Measurements from ENCODE around the gene SMAD9. TPM values are rescaled to one million over a fixed set of nuclear protein-coding genes. Genes with fewer than 3 reads are reported as not detected.

The SMAD9 gene
- total RNA-seq, 4 donors from 2014 or later, result 0.88 to 7.8 (median 2.9) TPM

GRCh38 chr13:36857253-36857652 lies 62.8 kb downstream of the SMAD9 start:
- no peaks in the 10 kb centered on the region for H3K9me3 ChIP-seq
- DNase-seq, result no peak
- intact Hi-C loops (cut with DNase I), result loop anchor here (10.0 kb wide), 1 partner anchor 118 kb away; no protein-coding TSS in a partner anchor
- H3K27ac ChIP-seq, result no peak overlapping the region
- peaks cover 0 to 11% (median 0%) of the 10 kb centered on the region in 3 donors for H3K36me3 ChIP-seq
- H3K4me1 ChIP-seq, result peaks cover 0 to 2% (median 0%) of the 10 kb centered on the region in 3 donors
- H3K27me3 ChIP-seq, result no peaks in the 10 kb centered on the region
- no peak overlapping the region for H3K4me3 ChIP-seq
- TF ChIP-seq POLR2A (IDR thresholded peaks at IDR 0.05), result no peak
- TF ChIP-seq CTCF (IDR thresholded peaks at IDR 0.05), result no peak

GRCh38 chr13:36850790-36851438 lies 69.1 kb downstream of the SMAD9 start:
- intact Hi-C loops (cut with DNase I), result loop anchor here (10.0 kb wide), 1 partner anchor 124 kb away; no protein-coding TSS in a partner anchor
- TF ChIP-seq POLR2A (IDR thresholded peaks at IDR 0.05), result no peak
- peak in 1 of 6 experiments; percentile 9 for TF ChIP-seq CTCF (IDR thresholded peaks at IDR 0.05)
- H3K27ac ChIP-seq, result no peak overlapping the region
- WGBS, 2 donors, result 84 to 89% methylated on average over 13 of the region's 13 CpGs
- H3K27me3 ChIP-seq, result no peaks in the 10 kb centered on the region
- H3K9me3 ChIP-seq, result no peaks in the 10 kb centered on the region
- DNase-seq, result no peak
- peaks cover 0 to 23% (median 0%) of the 10 kb centered on the region in 3 donors for H3K4me1 ChIP-seq
- H3K36me3 ChIP-seq, result peaks cover 0 to 11% (median 0%) of the 10 kb centered on the region in 3 donors
- H3K4me3 ChIP-seq, result no peak overlapping the region

DNA sequence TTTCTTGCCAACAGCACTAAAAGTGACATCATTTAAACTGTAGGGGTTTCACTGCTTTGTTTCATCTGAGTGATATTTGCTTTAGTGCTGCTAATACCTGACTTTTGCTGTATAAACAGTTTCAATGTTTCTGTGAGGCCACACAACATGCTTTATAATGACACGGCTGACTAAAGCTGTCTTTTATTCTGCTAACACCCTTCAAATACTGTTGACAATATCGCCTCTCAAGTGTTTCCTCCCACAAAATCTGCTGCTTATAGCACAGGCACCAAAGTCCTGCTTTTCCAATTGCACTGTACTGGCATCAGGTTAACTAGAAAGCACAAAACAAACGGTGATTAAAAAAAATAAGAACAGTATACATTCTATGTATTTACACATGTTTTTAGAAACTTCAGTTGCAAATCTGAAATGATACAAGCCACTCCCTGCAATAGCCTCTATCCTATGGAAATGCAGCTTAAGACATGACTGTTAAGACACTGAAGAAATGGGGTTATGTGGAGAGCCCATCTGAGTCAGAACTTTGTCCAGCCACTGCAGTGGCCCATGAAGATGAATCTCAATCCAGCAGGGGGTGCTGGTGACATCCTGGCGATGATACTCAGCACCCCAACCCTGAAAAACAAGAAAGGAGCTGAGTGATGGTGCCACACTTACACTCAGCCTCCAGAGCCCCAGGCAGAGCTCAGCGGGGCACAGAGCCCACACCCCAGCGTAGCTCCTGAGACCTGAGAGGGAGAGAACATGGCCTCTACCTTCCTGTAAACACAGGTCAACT lies 71.6 kb downstream of the SMAD9 start:
- H3K27ac ChIP-seq, result no peak overlapping the region
- H3K9me3 ChIP-seq, result no peaks in the 10 kb centered on the region
- peaks cover 0 to 9% (median 0%) of the 10 kb centered on the region in 3 donors for H3K36me3 ChIP-seq
- intact Hi-C loops (cut with DNase I), result no loop called here
- whole genome bisulfite sequencing, 2 donors, result 48% methylated on average over 3 to 4 of the region's 6 CpGs
- DNase-seq, result no peak
- no peaks in the 10 kb centered on the region for H3K27me3 ChIP-seq
- TF ChIP-seq POLR2A (IDR thresholded peaks at IDR 0.05) (no peak), CTCF (IDR thresholded peaks at IDR 0.05) (peak in 2 of 6 experiments; percentile 14 to 40)
- no peak overlapping the region for H3K4me3 ChIP-seq
- H3K4me1 ChIP-seq, result peaks cover 0 to 23% (median 0%) of the 10 kb centered on the region in 3 donors

DNA sequence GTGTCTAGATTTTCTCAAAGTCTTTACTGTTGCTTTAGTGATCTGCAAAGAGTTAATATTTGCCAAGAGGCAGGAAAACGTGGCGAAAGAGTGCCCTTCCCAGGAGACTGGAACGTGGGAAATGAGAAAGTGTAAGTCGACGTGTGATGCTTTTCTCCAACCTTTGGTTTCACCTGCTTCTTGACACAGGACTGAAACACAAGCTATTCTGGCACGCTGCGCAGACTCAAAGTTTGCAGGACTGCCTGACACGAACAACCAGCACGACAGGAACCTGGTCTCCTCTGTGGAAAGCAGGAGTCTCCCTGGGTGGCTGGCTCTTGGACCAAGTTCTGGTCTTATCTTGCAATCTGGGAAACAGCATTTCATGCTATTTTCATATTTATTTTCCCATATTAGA lies 72.4 kb downstream of the SMAD9 start:
- Histone ChIP-seq H3K4me1 (peaks cover 0 to 23% (median 0%) of the 10 kb centered on the region in 3 donors), H3K36me3 (peaks cover 0 to under 1% (median 0%) of the 10 kb centered on the region in 3 donors), H3K27ac (no peak overlapping the region), H3K27me3 (no peaks in the 10 kb centered on the region), H3K4me3 (no peak overlapping the region), H3K9me3 (no peaks in the 10 kb centered on the region)
- DNase-seq, result no peak
- TF ChIP-seq CTCF (IDR thresholded peaks at IDR 0.05) (no peak), POLR2A (IDR thresholded peaks at IDR 0.05) (no peak)
- WGBS, 2 donors, result 34 to 45% methylated on average over 9 of the region's 9 CpGs
- intact Hi-C loops (cut with DNase I), result no loop called here

- Histone ChIP-seq H3K27ac (no peak overlapping the region), H3K27me3 (no peaks in the 10 kb centered on the region), H3K4me3 (no peak overlapping the region), H3K36me3 (no peaks in the 10 kb centered on the region), H3K9me3 (no peaks in the 10 kb centered on the region), H3K4me1 (no peaks in the 10 kb centered on the region)
- intact Hi-C loops (cut with DNase I), result no loop called here
- WGBS, 2 donors, result 77 to 79% methylated on average over 5 of the region's 5 CpGs
- TF ChIP-seq CTCF (IDR thresholded peaks at IDR 0.05), result no peak
- TF ChIP-seq POLR2A (IDR thresholded peaks at IDR 0.05), result no peak
- no peak for DNase-seq
Measured at GRCh38 chr13:36841391-36841790, 78.6 kb downstream of the SMAD9 start.

Measured in esophagus squamous epithelium (tissue), 5 donors.